ENCODE results near the gene ADH7.

GRCh38 chr4:99378876-99379275 is 56.3 kb downstream of the ADH7 start:
- TF ChIP-seq CTCF (IDR thresholded peaks at IDR 0.05) (no peak), POLR2A (IDR thresholded peaks at IDR 0.05) (no peak)

Measured in suprapubic skin (tissue), 3 donors.